LNCaP clone FGC (cell line): ENCODE results near the gene FOXK1.

ENCODE experiments used
- DNase-seq: peaks from one replicate; pipeline ENCODE4 v3.0.0-alpha.2; 2011; ENCODE audit warnings: low read depth
- H3K4me3 ChIP-seq: 2 replicates; pipeline ENCODE4 v1.5.1; 2011; ENCODE audit warnings: mild to moderate bottlenecking, low read depth, low read length, control low read depth
- CTCF ChIP-seq: IDR thresholded peaks from 2 replicates; pipeline ENCODE4 v1.5.1; 2012; ENCODE audit warnings: mild to moderate bottlenecking; ENCODE audit not compliant: control insufficient read depth, insufficient read depth; ENCODE audit errors: extremely low read depth

The FOXK1 gene

GRCh38 chr7:4727914-4728705 is 46.0 kb downstream of the FOXK1 start:
- no peak overlapping the region for H3K4me3 ChIP-seq
- DNase-seq = no peak
- TF ChIP-seq CTCF = no peak

GRCh38 chr7:4729266-4729665 is 47.2 kb downstream of the FOXK1 start:
- DNase-seq = no peak
- H3K4me3 ChIP-seq = no peak overlapping the region
- TF ChIP-seq CTCF = no peak

- no peak for DNase-seq
- no peak overlapping the region for H3K4me3 ChIP-seq
- TF ChIP-seq CTCF = no peak
Measured at GRCh38 chr7:4730276-4730675, 48.2 kb downstream of the FOXK1 start.

GRCh38 chr7:4730971-4731370 is 48.9 kb downstream of the FOXK1 start:
- no peak for DNase-seq
- H3K4me3 ChIP-seq = no peak overlapping the region
- TF ChIP-seq CTCF = no peak

GRCh38 chr7:4731803-4732202 is 49.7 kb downstream of the FOXK1 start:
- TF ChIP-seq CTCF = no peak
- DNase-seq = no peak
- H3K4me3 ChIP-seq = no peak overlapping the region

- no peak overlapping the region for H3K4me3 ChIP-seq
- TF ChIP-seq CTCF = no peak
- DNase-seq = no peak
Measured at GRCh38 chr7:4733936-4734528, 51.9 kb downstream of the FOXK1 start.
